ENCODE data around the gene CDH23. TPM values are rescaled to one million over a fixed set of nuclear protein-coding genes. Genes with fewer than 3 reads are reported as not detected.

The CDH23 gene
- total RNA-seq, 1 experiment from 2014 or later = 0.07 TPM

DNA sequence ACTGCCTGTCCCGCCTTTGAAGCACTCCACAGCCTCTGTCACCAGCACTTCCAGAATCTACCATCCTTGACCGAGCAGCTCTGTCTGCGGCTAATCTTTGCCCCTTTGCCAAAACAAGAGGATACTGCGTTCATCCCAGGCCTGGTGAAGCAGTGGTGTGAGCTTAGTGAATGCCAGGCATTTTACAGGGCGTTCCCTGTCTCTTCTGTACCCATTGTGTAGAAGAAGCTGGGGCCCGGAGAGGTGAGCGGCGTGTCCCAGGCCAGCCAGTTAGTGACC is 261.7 kb downstream of the CDH23 start:
- Mint-ChIP-seq H3K27me3 (ENCODE audit: unreplicated experiment) (peaks cover 71% of the 10 kb centered on the region), H3K36me3 (ENCODE audit: insufficient read depth, unreplicated experiment) (no peaks in the 10 kb centered on the region), H3K27ac (ENCODE audit: unreplicated experiment) (no peak overlapping the region), H3K4me1 (ENCODE audit: low read depth, unreplicated experiment) (peaks cover 9% of the 10 kb centered on the region), H3K9me3 (ENCODE audit: low read depth, unreplicated experiment) (no peaks in the 10 kb centered on the region), H3K4me3 (ENCODE audit: low read depth, unreplicated experiment) (no peak overlapping the region)
- TF ChIP-seq, protein P1, sequence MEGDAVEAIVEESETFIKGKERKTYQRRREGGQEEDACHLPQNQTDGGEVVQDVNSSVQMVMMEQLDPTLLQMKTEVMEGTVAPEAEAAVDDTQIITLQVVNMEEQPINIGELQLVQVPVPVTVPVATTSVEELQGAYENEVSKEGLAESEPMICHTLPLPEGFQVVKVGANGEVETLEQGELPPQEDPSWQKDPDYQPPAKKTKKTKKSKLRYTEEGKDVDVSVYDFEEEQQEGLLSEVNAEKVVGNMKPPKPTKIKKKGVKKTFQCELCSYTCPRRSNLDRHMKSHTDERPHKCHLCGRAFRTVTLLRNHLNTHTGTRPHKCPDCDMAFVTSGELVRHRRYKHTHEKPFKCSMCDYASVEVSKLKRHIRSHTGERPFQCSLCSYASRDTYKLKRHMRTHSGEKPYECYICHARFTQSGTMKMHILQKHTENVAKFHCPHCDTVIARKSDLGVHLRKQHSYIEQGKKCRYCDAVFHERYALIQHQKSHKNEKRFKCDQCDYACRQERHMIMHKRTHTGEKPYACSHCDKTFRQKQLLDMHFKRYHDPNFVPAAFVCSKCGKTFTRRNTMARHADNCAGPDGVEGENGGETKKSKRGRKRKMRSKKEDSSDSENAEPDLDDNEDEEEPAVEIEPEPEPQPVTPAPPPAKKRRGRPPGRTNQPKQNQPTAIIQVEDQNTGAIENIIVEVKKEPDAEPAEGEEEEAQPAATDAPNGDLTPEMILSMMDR (IDR thresholded peaks at IDR 0.05; ENCODE audit: unreplicated experiment) = no peak
- BruUV-seq (replicated peaks) = no TSS peak
- DNase-seq = no peak
- CTCF ChIA-PET = no interaction called here
- intact Hi-C loops (cut with micrococcal nuclease; ENCODE audit: unreplicated experiment) = no loop called here

DNA sequence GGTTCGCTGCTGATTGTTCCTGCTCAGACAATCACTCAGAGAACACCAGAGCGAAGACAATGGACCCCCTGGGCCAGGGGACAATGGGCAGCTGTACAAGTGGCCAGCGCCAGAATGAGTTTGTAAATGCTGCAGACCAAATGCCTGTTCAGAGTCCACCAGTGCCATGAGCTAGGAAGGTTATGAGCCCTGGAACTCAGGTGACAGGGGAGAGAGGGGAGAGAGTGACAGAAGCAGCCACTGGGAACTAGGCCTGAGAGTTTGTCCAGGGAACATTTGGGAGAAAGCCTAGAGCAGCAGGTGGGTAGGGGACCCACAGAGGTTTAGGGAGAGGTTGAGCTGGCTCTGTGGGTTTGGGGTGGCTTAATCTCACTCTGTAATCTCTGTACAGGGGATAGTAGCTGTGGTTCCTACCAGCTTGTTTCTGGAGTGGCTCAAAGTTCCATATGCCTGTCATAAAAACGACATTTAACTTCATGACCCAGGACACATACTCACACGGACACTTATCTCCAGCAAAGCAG is 262.5 kb downstream of the CDH23 start:
- TF ChIP-seq, protein P1 (IDR thresholded peaks at IDR 0.05; ENCODE audit: unreplicated experiment) = no peak
- CTCF ChIA-PET = no interaction called here
- Mint-ChIP-seq H3K27ac (ENCODE audit: unreplicated experiment) (no peak overlapping the region), H3K36me3 (ENCODE audit: insufficient read depth, unreplicated experiment) (no peaks in the 10 kb centered on the region), H3K4me3 (ENCODE audit: low read depth, unreplicated experiment) (no peak overlapping the region), H3K27me3 (ENCODE audit: unreplicated experiment) (peaks cover 72% of the 10 kb centered on the region), H3K9me3 (ENCODE audit: low read depth, unreplicated experiment) (no peaks in the 10 kb centered on the region), H3K4me1 (ENCODE audit: low read depth, unreplicated experiment) (peaks cover 13% of the 10 kb centered on the region)
- intact Hi-C loops (cut with micrococcal nuclease; ENCODE audit: unreplicated experiment) = no loop called here
- no TSS peak for BruUV-seq (replicated peaks)
- no peak for DNase-seq

DNA sequence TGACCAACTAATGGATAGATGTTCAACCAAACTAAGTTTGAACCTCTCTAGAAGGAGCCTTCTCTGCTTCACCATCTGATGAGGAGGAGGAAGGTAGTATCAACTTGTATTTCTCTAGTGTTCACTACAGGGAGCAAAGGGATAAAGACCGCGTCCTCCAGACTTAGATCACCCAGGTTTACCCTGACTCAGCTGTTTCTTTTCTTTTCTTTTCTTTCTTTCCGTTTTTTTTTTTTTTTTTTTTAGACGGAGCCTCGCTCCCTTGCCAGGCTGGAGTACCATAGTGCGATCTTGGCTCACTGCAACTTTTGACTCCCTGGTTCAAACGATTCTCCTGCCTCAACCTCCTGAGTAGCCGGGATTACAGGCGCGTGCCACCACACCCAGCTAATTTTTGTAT is 263.0 kb downstream of the CDH23 start:
- H3K4me3 Mint-ChIP-seq (ENCODE audit: low read depth, unreplicated experiment) = no peak overlapping the region
- H3K27ac Mint-ChIP-seq (ENCODE audit: unreplicated experiment) = no peak overlapping the region
- BruUV-seq (replicated peaks) = no TSS peak
- no peak for DNase-seq
- no peaks in the 10 kb centered on the region for H3K36me3 Mint-ChIP-seq (ENCODE audit: insufficient read depth, unreplicated experiment)
- H3K4me1 Mint-ChIP-seq (ENCODE audit: low read depth, unreplicated experiment) = peaks cover 13% of the 10 kb centered on the region
- intact Hi-C loops (cut with micrococcal nuclease; ENCODE audit: unreplicated experiment) = no loop called here
- no peaks in the 10 kb centered on the region for H3K9me3 Mint-ChIP-seq (ENCODE audit: low read depth, unreplicated experiment)
- TF ChIP-seq, protein P1 (IDR thresholded peaks at IDR 0.05; ENCODE audit: unreplicated experiment) = no peak
- CTCF ChIA-PET = no interaction called here
- peaks cover 72% of the 10 kb centered on the region for H3K27me3 Mint-ChIP-seq (ENCODE audit: unreplicated experiment)

DNA sequence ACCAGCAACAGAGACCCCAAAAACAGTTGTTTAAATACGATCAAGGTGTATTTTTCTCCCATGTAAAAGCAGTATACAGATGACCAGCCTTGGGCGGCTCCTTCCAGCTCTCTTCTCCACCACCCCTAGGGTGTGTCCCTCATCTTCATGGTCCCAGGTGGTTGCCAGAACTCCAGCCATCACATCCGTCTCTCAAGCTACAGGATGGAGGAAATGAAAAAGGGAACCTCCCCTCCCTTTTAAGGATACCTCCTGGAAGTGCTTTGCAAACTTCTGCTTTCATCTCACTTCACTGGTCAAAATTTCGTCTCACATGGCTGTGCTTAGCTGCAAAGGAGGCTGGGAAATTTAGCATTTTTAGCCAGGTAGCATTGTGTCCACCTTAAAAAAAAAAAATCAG is 263.6 kb downstream of the CDH23 start:
- BruUV-seq (replicated peaks) = no TSS peak
- CTCF ChIA-PET = interaction anchor here (0.7 kb wide), 1 partner anchor 138 kb away, joined by 6 read pairs; no protein-coding TSS in a partner anchor
- Mint-ChIP-seq H3K36me3 (ENCODE audit: insufficient read depth, unreplicated experiment) (no peaks in the 10 kb centered on the region), H3K27me3 (ENCODE audit: unreplicated experiment) (peaks cover 72% of the 10 kb centered on the region), H3K9me3 (ENCODE audit: low read depth, unreplicated experiment) (no peaks in the 10 kb centered on the region), H3K4me3 (ENCODE audit: low read depth, unreplicated experiment) (no peak overlapping the region), H3K27ac (ENCODE audit: unreplicated experiment) (no peak overlapping the region), H3K4me1 (ENCODE audit: low read depth, unreplicated experiment) (peaks cover 13% of the 10 kb centered on the region)
- intact Hi-C loops (cut with micrococcal nuclease; ENCODE audit: unreplicated experiment) = no loop called here
- TF ChIP-seq, protein P1 (IDR thresholded peaks at IDR 0.05; ENCODE audit: unreplicated experiment) = no peak
- no peak for DNase-seq
